ENCODE results near the gene BMI1.

The BMI1 gene

DNA sequence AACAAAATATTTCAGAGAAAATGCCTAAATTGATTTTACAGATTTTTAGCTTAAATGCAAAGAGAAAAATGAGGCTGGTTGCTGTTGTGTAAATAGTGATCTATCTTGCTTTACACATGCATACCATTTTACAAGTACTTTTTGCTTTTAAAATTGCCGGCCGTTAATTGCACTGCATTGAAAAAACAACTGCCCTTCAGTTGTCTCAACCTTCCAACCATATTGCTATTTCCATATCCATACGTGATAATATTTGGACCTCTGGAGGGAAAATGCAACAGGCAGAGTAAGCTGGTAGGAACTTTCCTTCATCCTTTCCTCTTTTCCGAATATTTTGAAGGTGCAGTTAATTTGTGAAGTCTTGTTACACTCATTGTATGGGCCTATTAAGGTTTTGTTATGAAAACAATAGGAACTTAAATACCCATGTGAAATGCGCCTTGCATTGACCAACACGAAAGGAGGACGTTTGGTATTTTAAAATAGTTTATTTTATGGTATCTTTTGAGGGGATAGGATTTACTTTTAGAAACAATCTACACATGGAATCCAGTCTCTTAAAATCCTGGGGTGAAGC is 11.3 kb downstream of the BMI1 start:
- CTCF ChIA-PET, result interaction anchor here (0.5 to 0.7 kb wide), 2 partner anchors 350 to 356 kb away, joined by 3 to 8 read pairs; no protein-coding TSS in a partner anchor
- TF ChIP-seq, protein P1, sequence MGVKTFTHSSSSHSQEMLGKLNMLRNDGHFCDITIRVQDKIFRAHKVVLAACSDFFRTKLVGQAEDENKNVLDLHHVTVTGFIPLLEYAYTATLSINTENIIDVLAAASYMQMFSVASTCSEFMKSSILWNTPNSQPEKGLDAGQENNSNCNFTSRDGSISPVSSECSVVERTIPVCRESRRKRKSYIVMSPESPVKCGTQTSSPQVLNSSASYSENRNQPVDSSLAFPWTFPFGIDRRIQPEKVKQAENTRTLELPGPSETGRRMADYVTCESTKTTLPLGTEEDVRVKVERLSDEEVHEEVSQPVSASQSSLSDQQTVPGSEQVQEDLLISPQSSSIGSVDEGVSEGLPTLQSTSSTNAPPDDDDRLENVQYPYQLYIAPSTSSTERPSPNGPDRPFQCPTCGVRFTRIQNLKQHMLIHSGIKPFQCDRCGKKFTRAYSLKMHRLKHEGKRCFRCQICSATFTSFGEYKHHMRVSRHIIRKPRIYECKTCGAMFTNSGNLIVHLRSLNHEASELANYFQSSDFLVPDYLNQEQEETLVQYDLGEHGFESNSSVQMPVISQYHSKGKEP (tag by site-specific recombination; IDR thresholded peaks at IDR 0.05), result 0 out of 2 replicates have a peak, but pooled peaks have one; percentile 7
- no peak for TF ChIP-seq ZNF202 (tag by site-specific recombination; IDR thresholded peaks at IDR 0.05; ENCODE audit: borderline replicate concordance)
- H3K27ac ChIP-seq (ENCODE audit: extremely low read depth, low read depth, low read length), result no peak overlapping the region

DNA sequence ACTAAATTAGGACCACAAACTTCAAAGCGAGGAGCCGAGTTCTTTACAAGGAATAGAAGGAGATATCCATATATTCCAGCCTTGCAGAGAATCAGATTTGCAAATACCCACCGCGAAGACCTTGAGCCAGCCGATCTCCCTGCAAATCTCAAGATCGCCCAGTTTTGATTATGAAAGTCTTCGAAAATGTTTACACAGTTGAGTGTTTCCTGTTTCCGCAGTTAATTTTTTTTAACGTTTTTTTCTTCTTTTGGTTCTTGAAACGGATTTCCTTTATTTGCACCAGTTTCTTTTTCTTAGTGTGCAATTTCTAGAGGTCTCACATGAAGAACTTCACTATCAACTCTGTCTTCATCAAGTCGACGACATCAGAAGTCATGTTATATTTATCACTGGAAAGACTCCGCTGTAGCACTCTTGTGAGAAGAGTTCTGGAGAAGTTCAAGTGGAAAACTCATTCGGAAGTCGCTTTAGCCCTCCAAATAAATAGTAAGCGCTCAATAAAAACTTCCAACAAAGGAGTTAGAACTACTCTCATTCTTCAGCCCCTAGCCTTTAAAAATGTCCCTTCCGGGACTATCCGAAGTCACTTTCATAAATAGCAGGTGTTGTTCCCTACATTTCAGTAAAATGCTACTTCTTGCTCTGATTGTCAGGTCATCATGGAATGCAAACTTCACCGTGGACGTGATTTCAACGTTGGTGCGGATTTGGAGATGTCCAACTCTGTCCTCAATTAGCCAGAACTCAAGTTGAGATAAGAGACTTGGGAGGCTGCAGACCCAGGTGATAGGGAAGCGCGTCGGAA is 12.5 kb downstream of the BMI1 start:
- TF ChIP-seq MEIS1 (CRISPR knock-in tag; IDR thresholded peaks at IDR 0.05; ENCODE audit: borderline replicate concordance) (no peak), ZNF600 (tag by site-specific recombination; IDR thresholded peaks at IDR 0.05) (peak; percentile 62; the same call in 1 of the 2 replicates)
- CTCF ChIA-PET, result no interaction called here
- no peak overlapping the region for H3K27ac ChIP-seq (ENCODE audit: extremely low read depth, low read depth, low read length)
- H3K9me3 ChIP-seq (ENCODE audit: control insufficient read depth, insufficient read depth, low read depth, low read length), result no peaks in the 10 kb centered on the region
- H3K4me3 ChIP-seq (ENCODE audit: low read depth, low read length), result no peak overlapping the region
- POLR2A ChIA-PET, result no interaction called here
- H3K4me1 ChIP-seq (ENCODE audit: control insufficient read depth, insufficient read depth, low read length), result no peaks in the 10 kb centered on the region; the same call in 1 of the 2 replicates
- H3K36me3 ChIP-seq (ENCODE audit: control insufficient read depth in 2 of 2, insufficient read depth in 1 of 2, low read length in 2 of 2), result peaks cover 19 to 23% of the 10 kb centered on the region in 2 experiments; a peak in 2 of 3 replicates

More for the DNA sequence above, 11.3 kb downstream of the BMI1 start:
- Histone ChIP-seq H3K9me3 (ENCODE audit: control insufficient read depth, insufficient read depth, low read depth, low read length) (no peaks in the 10 kb centered on the region), H3K4me1 (ENCODE audit: control insufficient read depth, insufficient read depth, low read length) (no peaks in the 10 kb centered on the region; the same call in 1 of the 2 replicates), H3K36me3 (ENCODE audit: control insufficient read depth in 2 of 2, insufficient read depth in 1 of 2, low read length in 2 of 2) (peaks cover 30 to 31% of the 10 kb centered on the region in 2 experiments; a peak in 2 of 3 replicates), H3K4me3 (ENCODE audit: low read depth, low read length) (no peak overlapping the region)
- POLR2A ChIA-PET, result no interaction called here

DNA sequence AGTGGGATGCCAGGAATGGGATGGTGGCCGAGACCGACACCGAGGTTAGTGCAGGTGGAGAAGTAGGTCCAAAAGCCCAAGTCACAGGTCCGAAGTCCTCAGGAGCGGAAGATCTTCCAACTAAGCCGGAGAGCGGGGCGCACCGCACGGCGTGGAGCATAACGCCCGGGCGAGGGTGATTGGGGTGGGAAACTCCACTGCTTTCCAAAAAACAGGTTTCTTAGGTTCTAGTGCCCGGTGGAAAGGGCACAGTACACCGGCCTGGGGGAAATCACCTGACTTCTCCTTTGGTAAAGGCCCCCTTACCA is 13.0 kb downstream of the BMI1 start:
- TF ChIP-seq, protein P2, sequence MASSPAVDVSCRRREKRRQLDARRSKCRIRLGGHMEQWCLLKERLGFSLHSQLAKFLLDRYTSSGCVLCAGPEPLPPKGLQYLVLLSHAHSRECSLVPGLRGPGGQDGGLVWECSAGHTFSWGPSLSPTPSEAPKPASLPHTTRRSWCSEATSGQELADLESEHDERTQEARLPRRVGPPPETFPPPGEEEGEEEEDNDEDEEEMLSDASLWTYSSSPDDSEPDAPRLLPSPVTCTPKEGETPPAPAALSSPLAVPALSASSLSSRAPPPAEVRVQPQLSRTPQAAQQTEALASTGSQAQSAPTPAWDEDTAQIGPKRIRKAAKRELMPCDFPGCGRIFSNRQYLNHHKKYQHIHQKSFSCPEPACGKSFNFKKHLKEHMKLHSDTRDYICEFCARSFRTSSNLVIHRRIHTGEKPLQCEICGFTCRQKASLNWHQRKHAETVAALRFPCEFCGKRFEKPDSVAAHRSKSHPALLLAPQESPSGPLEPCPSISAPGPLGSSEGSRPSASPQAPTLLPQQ (tag by site-specific recombination; IDR thresholded peaks at IDR 0.05), result no peak
- TF ChIP-seq, protein P3, sequence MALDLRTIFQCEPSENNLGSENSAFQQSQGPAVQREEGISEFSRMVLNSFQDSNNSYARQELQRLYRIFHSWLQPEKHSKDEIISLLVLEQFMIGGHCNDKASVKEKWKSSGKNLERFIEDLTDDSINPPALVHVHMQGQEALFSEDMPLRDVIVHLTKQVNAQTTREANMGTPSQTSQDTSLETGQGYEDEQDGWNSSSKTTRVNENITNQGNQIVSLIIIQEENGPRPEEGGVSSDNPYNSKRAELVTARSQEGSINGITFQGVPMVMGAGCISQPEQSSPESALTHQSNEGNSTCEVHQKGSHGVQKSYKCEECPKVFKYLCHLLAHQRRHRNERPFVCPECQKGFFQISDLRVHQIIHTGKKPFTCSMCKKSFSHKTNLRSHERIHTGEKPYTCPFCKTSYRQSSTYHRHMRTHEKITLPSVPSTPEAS (tag by site-specific recombination; IDR thresholded peaks at IDR 0.05), result no peak
- no peak for TF ChIP-seq OVOL3 (tag by site-specific recombination; IDR thresholded peaks at IDR 0.05)
- no peak overlapping the region for H3K4me3 ChIP-seq (ENCODE audit: low read depth, low read length)
- H3K36me3 ChIP-seq (ENCODE audit: control insufficient read depth in 2 of 2, insufficient read depth in 1 of 2, low read length in 2 of 2), result peaks cover 13 to 20% of the 10 kb centered on the region in 2 experiments; a peak in 2 of 3 replicates
- CTCF ChIA-PET, result no interaction called here
- H3K27ac ChIP-seq (ENCODE audit: extremely low read depth, low read depth, low read length), result no peak overlapping the region
- H3K4me1 ChIP-seq (ENCODE audit: control insufficient read depth, insufficient read depth, low read length), result no peaks in the 10 kb centered on the region; the same call in 1 of the 2 replicates
- H3K9me3 ChIP-seq (ENCODE audit: control insufficient read depth, insufficient read depth, low read depth, low read length), result no peaks in the 10 kb centered on the region
- POLR2A ChIA-PET, result no interaction called here

DNA sequence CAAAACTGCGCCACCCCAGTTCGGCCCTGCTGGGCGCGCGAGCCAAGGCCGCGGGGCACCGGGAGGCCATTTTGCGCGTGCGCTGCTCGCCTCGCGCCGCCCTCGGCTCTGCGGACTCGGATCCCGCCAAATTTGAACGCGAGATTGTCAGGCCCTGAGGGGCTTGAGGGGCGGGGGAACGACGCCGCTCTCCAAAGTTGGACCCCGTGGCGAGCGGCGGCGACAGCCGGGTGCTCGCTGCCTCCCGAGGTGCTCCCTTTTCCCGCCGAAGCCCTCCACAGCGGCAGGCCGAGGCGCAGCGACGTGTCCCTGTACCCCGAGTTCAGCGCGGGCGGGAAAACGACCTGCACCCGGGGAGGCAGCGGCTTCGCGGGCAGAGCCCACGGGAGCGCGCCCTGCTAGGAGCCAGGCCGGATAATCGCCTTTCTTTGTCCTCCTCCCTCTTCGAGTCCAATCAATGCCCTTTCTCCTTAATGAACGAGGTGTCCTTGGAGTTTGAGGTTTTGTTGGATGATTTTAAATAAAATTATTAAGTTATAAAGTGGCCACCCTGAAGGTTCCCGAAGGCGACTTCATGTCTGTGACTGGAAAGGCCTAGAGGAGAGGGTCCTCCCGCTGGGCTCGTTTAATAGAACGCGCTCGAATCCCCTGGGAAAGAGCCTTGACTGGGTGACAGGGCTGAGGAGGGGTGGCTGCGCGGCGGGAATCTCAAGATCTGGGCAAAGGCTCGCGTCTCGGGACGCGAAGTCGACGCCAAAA is 13.7 kb downstream of the BMI1 start:
- Histone ChIP-seq H3K36me3 (ENCODE audit: control insufficient read depth in 2 of 2, insufficient read depth in 1 of 2, low read length in 2 of 2) (peaks cover 7 to 14% of the 10 kb centered on the region in 2 experiments; a peak in 2 of 3 replicates), H3K4me3 (ENCODE audit: low read depth, low read length) (no peak overlapping the region), H3K9me3 (ENCODE audit: control insufficient read depth, insufficient read depth, low read depth, low read length) (no peaks in the 10 kb centered on the region), H3K4me1 (ENCODE audit: control insufficient read depth, insufficient read depth, low read length) (peaks cover 1% of the 10 kb centered on the region), H3K27ac (ENCODE audit: extremely low read depth, low read depth, low read length) (no peak overlapping the region)
- no peak for TF ChIP-seq KLF7 (tag by site-specific recombination; IDR thresholded peaks at IDR 0.05; ENCODE audit: borderline replicate concordance)
- peak; percentile 78; the same call in 1 of the 2 replicates for TF ChIP-seq ZNF202 (tag by site-specific recombination; IDR thresholded peaks at IDR 0.05; ENCODE audit: borderline replicate concordance)
- TF ChIP-seq ZNF600 (tag by site-specific recombination; IDR thresholded peaks at IDR 0.05), result no peak
- POLR2A ChIA-PET, result no interaction called here
- CTCF ChIA-PET, result interaction anchor here (0.5 kb wide), 1 partner anchor 239 kb away, joined by 3 read pairs; no protein-coding TSS in a partner anchor
